Islet of Langerhans (tissue), 1 donor: ENCODE measurements around the gene DSPP.
"Not testable (repeated sequence)": the region's sequence is repeated elsewhere in the genome, so short reads cannot be mapped to it uniquely, and the experiment has no call there.

Experiments used
- FAIRE-seq: peaks from one replicate; lab custom pipeline; 2011; peaks lifted over from hg19 to GRCh38; lab: Jason Lieb, UNC

DSPP gene

DNA sequence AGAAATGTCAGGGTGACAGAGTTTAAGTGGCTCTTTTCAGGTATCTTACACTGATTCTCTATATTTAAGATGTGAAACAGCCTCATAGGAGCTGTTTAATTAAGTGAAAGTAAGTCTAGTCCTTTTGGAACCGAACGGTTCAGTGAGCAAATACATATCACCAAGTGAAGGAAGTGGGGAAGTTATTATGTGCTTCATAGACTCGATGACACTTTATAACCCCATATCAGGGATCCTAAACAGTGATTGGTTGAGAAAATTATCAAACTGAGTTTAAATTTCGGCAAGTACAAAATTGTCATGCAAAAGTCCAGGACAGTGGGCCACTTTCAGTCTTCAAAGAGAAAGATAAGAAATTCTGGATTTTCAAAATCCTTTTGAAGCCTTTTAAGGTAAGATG, at the start of gene DSPP:
TSS of gene DSPP (plus strand) at position 301 of the 400 bp plus-strand sequence. CDS start 2,380 bp downstream, outside the sequence.
- no peak for FAIRE-seq

DNA sequence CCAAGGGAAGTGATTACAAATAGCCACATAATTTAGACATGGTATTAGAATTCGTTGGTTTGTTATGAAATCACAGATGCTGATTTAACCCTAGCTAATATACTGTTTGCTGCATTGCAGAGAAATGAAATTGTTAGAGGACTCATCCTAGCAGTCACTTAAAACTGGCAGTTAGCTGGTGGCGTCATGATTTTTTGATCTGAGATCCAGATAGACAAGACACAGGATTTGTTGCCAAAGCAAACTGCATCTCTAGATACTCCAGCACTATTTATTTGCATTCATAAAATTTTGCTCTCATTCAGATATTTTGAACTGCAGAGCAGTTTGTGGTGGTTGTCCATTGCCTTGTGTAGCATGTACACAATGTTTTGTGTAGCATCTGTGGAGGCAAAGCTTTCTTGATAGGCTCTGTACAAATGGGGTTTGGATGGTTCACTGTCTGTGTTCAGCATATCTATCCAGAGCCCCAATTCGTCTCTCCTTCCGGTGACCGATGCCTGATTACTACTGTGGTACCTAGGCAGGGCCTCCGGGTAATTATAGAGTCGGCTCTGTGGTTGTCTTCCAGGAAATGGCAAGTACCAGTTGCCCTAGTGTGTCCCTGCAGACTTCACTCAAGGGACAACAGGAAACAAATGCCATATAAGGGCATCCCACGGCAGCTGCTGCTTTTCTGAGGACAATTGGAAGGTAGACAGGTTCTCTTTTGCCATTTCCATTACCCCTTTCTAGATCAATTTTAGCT, 49.1 kb upstream of the DSPP start:
- no peak for FAIRE-seq

DNA sequence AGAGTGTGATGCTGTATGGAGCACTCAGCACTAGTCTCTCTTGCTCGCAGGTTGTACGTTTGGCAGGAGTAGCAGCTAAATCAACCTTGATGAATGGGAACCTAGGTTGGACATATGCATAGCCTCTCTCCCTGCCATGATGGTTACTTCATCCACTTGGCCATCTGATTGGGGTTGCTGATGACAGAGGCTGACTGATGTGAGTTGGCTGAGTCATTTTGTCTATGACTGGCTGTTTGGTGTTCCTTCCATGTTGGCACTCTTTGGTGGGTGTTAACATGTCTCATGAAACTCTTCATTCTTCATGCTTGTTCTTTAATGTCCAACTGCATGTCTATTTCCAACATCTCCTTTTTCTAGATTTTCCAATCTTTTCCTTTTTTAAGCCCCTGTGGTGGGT, 47.5 kb upstream of the DSPP start:
- FAIRE-seq = no peak

DNA sequence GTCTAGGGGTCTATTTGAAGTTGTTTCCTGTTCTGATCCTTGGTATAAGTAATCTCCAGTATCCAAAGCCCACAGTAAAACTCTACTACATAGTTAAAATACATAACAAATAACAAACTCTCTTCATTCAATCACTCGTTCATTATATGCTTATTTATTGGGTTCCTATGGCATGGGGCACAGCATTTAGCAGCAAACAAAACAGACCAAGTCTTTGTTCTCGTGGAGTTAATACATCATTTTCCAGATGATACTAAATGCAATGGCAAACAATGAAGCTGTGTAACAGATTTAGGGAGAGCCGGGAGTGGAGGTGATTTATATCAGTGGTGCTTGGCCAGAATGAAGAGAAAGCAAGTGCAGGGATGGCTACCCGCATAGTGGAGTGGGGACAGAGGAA, 42.6 kb upstream of the DSPP start:
- FAIRE-seq = no peak

DNA sequence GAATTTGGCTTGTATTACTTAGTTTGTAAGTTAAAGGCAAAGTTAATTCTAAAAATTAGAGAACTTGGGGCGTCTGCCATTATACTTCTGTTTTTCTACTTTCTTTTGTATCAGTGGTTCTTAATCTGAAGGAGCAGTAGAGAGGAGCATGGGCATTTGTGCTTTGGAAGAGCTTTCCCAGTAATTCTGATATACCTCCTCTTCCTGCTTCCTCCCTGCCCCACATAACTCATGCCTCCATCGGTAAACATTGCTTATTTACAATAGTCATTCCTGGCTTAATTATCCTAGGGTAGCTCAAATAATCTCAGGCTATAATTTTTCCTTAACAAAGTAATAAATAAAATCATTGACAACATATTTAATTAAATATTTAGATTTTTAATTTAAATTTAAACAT, 42.1 kb upstream of the DSPP start:
- no peak for FAIRE-seq

DNA sequence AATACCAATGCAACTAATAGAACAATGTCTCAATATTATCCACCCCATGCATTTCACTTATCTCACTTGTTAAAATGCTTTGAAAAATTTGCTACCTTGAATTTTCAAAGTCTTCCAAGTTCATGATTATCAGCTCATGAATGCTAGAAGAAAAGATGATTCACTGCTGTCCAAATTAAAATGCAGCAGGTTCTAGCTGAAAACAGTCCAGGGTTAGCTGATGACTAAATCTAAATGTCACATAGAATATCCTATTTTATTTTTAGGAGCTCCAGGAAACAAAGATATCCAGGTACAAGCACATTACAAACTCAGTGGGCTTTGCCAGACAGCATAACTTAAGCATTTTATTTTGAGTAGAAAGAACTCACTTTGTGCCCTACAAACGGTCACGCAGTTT, 41.1 kb upstream of the DSPP start:
- FAIRE-seq = peak; percentile 45

DNA sequence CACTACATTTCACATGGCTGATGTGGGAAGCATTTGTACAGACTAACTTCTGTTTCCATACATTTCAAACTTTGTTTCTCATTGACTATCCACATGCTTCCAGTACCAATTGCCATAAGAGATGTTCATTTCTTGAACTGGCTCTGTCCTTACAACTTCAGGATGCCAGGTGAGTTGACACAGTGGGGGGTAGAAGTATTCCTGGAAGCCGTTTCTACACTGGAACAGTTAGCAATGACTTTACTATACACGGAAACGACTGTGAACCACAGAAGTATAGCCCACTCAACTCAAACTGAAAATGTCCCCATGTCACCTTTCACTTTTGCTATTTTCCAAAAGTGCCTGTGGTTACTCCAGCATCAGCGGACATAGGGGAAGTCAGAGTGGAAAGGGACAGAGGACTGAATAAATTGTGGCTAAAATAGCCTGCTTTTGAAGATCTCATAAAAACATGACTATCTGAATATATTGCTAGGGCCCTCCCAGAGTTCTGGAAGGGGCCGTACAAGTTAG, 38.0 kb upstream of the DSPP start:
- no peak for FAIRE-seq

DNA sequence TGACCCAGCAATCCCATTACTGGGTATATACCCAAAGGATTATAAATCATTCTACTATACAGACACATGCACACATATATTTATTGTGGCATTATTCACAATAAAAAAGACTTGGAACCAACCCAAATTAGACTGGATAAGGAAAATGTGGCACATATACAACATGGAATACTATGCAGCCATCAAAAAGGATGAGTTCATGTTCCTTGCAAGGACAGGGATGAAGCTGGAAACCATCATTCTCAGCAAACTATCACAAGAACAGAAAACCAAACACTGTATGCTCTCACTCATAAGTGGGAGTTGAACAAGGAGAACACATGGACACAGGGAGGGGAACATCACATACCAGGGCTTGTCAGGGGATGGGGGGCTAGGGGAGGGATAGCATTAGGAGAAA, 34.0 kb upstream of the DSPP start:
- not testable (repeated sequence) for FAIRE-seq

DNA sequence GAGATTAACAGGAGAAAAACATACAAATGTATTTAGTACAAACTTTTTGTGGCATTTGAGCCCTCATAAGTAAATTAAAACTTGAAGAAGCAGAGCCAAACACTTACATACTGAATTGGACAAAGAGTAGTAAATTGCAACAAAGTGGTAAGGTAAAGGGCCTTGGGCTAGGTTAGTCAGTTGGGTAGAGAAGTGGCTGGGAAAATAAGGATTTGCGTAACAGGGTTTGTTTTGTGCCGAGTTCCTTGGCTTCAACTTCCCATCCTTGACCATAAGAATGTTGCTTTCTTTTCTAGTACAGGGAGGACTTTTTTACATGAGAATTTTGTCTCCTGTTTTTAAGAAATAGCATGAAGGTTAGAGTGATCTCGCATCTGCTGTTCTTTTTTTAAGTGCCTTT, 33.3 kb upstream of the DSPP start:
- FAIRE-seq = no peak

DNA sequence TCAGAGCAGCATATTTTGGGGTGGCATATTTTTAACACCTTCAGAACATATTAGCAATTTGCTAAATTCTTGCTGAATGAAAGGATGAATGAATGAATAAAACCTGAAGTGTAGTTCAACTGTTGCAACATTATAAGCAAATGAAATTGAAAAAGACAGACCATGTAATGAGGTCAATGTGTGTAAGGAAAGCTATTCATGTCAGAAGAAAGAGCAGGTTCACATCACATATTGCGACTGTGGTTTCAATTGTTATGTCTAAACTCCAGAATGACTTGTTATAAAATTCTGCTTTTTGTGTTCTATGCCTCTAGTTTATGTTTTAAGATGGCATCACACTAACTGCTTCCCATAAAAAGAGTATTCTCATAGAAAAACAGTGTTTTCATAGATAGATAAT, 32.9 kb upstream of the DSPP start:
- no peak for FAIRE-seq

DNA sequence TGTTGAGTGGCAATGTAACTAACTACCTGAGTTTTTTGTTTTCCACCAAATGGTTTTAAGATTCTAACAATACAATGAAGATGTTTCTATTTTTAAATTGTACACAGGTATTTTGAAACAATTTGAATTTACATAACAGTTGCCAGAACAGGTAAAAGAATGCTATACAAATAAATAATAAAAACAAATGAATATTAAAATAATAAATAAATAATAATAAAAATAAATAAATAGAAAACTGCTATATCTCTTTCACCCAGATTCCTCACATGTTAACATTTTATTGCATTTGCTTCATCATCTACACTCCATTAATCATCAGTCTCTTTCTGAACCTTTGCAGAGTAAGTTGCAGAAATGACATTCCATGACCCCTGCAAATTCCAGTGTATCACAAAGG, 32.3 kb upstream of the DSPP start:
- no peak for FAIRE-seq

DNA sequence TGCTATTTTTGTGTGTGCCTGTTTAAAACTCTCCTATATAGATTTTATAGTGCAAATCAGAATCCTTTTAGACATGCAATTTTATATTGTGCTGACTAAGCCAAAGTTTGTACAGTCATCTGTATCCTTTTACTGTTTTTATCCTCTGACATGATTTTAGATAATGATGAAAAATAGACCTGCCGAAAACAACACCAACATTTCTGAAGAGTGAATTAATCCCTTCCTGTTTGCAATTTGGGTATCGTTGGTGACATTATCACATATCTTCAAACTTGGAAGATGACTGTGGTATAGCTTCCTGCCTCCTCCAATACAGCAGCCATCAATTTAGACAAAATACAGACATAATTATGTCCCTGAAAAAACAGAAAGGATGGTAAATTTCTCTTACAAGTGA, 28.9 kb upstream of the DSPP start:
- FAIRE-seq = no peak

DNA sequence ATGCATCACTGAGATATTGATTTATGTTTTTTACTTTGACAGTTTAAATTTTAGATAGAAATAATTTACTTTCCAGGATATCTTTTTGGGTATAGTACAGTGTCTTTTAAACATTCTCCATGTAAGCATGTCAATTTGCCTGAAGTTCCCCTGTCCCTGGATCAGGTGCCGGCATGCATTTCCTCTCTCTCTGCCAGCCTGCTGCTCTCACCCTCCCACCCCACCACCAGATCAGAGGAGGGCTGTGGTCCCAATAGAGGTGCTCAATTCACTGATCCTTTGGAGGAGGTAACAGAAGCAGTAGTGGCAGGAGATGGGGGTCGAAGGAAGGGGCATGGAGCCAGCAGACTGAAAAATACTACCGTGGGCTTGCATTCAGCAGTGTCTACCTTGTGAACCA, 28.3 kb upstream of the DSPP start:
- no peak for FAIRE-seq

DNA sequence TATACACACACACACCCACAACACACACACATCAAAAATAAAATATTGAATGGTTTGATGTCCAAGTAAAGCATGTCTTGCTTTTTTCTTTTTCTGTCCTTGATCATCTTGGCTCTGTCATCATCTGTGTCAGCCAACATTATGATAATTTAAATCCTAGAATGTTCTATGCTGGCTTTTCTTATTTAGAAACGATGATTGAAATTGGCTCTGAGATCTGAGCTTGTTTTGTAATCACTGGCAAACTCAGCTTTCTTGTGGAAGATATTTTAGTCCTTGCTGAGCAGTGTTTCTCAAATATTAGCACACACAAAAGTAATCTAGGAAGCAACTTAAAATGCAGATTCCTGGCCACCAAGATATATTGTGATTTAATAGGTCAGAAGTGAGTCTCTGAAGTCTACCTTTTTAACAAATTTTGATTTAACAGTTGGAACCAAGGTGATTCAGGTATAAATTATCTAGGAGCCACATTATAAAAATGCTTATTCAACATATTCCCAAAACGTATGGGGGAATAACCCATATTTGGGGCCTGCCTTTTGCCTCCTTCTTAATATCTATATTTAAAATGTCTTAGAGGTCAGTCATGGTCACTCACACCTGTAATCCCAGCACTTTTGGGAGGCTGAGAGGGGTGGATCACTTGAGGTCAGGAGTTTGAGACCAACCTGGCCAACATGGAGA, 24.0 kb upstream of the DSPP start:
- no peak for FAIRE-seq

DNA sequence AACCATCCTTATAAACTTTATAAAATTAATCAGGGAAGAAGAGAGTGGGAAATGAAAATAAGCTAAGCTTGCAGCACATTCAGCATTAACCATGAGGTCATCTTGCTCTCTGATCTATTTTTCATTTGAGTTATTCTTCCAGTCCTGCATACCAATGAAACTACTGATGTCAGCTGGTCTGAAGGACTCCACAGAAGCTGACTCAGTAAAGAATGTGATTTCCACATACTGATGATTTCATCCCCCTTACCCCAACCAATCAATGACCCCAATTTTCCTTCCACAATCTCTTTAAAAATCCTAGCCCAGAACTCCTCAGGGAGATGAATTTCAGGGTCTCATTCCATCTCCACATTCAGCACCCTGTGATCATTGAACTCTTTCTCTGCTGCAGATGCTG, 18.8 kb upstream of the DSPP start:
- FAIRE-seq = no peak

DNA sequence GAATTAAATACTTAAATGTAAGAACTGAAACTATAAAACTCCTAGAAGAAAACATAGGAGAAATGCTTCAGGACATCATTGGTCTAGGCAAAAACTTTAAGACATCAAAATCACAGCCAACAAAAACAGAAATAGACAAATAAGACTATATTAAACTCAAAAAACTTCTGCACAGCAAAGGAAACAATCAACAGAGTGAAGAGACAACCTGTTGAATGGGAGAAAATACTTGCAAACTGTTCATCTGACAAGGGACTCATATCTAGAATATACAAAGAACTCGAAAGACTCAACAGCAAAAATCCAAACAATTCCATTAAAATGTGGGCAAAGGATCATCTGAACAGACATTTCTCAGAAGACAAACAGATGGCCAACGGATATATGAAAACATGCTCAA, 16.2 kb upstream of the DSPP start:
- FAIRE-seq = no peak

DNA sequence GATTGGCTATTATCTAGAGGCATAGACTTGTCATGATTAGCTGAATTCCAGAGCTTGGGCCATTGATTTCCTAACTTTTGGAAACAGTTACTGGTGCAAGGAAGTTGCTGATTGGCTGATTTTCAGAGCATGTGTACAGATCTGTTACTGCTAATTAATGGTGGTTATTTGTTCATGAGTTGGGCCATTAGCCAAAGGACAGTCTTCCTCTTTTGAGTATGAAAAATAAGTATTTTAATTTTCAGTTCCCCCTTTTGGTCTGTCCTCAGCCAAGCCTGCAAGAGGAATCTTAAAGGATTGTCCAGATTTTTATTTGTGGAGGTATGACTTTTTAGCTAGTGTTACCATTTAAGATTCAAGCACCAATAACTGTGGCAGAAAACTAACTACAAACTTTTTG, 7.0 kb upstream of the DSPP start:
- FAIRE-seq = no peak

DNA sequence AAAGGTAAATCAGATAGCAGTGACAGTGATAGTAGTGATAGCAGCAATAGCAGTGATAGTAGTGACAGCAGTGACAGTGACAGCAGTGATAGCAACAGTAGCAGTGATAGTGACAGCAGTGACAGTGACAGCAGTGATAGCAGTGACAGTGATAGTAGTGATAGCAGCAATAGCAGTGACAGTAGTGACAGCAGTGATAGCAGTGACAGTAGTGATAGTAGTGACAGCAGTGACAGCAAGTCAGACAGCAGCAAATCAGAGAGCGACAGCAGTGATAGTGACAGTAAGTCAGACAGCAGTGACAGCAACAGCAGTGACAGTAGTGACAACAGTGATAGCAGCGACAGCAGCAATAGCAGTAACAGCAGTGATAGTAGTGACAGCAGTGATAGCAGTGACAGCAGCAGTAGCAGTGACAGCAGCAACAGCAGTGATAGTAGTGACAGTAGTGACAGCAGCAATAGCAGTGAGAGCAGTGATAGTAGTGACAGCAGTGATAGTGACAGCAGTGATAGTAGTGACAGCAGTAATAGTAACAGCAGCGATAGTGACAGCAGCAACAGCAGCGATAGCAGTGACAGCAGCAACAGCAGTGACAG, 6.1 kb downstream of the DSPP start:
- no peak for FAIRE-seq

DNA sequence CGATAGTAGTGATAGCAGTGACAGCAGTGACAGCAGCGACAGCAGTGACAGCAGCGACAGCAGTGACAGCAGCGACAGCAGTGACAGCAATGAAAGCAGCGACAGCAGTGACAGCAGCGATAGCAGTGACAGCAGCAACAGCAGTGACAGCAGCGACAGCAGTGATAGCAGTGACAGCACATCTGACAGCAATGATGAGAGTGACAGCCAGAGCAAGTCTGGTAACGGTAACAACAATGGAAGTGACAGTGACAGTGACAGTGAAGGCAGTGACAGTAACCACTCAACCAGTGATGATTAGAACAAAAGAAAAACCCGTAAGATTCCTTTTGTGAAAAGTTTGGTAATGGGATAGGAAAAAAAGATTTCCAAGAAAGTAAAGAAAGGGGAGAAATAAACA, 7.9 kb downstream of the DSPP start:
- no peak for FAIRE-seq

DNA sequence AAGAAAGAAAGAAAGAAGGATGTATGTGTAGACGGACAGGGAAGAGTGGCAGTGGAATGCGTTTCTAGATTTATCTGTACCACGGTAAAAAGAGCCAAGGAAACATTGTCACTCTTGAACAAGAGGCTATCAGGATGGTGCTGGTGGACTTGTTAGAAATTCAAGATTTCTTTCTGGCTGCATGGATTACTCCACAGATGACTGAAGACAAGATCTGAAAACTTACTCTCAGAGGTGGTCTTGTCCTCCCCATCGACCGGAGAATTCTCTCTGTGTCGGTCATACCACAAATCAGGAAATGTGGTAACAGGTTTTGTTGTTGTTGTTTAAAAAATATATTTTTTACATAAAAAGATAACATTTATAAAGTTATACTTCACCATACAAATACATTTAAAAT, 11.8 kb downstream of the DSPP start:
- FAIRE-seq = no peak

DNA sequence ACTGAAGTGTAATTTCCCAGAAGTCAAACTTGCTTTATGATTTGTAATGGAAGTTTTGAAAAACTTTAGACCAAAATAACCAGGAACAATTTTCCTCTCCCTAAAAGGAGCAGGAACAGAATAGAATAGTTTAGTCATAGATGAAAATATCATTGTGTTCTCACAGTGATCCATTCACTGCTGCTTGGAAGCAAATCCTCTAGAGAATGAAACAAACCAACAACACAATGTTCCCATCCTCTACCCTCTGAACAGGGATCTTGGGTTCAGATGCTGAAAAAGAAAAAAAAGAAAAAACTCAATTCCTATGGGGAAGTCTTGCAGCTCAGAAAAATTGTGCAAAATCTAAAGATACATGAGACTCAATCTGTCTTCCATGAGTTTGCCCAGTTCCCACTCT, 12.2 kb downstream of the DSPP start:
- no peak for FAIRE-seq

DNA sequence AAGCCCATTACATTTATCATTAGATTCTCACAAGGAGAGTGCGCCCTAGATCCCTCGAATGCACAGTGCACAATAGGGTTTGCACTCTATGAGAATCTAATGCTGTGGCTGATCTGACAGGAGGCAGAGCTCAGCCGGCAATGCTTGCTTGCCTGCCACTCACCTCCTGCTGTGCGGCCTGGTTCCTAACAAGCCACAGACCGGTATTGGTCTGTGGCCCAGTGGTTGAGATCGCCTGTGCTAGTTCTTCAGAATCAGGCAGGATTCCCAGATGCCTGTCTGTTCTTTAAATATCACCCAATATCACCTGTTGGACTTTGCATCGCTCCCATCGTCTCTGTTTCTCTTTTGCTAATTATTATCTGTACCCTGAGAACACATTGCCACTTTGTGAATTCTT, 14.0 kb downstream of the DSPP start:
- no peak for FAIRE-seq

DNA sequence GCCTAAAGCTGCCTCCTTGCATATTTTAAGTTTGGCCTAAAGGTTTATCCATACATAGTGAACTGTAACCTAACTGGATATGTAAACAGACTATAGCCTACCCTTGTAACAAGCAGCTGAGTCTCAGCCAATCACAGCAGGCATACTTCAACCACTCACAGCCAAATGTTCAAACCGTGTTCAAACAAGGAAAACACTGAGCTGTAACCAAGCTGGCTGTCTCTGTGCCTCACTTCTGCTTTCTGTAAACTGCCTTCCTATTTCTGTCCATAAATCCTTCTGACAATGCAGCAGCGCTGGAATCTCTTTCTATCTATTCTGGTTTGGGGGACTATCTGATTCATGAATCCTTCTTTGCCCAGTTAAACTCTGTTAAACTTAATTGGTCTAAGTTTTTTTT, 16.4 kb downstream of the DSPP start:
- no peak for FAIRE-seq

DNA sequence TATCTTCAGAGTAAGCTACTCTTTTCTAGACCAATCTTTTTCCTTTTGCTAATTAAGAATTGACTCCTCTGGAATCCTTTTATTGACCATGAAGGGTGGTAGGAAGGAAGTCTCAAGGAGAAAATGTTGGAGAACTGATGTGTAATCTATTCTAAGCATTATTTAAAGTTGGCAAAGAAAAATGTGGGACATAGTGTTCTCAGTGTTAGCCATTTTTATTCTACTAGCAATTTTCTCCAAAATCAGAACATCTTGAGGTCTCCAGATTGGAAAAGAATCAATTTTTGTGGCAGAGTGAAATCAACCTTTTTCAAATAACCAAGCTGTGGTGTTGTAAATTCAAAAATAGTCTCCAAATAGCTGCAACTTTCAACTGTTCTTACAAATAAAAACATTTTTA, 23.3 kb downstream of the DSPP start:
- no peak for FAIRE-seq
